Trophoblast cell (in vitro differentiated cells and primary cell): ENCODE results near the gene TANGO6.

Experiments
- DNase-seq, 2 donors: peaks; one replicate each; pipeline ENCODE4 v3.0.0-alpha.2; 2016
- H2AFZ ChIP-seq: 2 replicates; pipeline ENCODE4 v1.6.1; 2013; ENCODE audit warnings: low read length, moderate library complexity, mild to moderate bottlenecking; ENCODE audit not compliant: insufficient read depth, poor library complexity
- H2AK5ac ChIP-seq: 2 replicates; pipeline ENCODE4 v1.6.1; 2013; ENCODE audit warnings: mild to moderate bottlenecking, low read length
- H2BK120ac ChIP-seq: 2 replicates; pipeline ENCODE4 v1.6.1; 2013; ENCODE audit warnings: low read length, mild to moderate bottlenecking, moderate library complexity; ENCODE audit not compliant: insufficient read depth, poor library complexity
- H2BK12ac ChIP-seq: 2 replicates; pipeline ENCODE4 v1.6.1; 2013; ENCODE audit warnings: mild to moderate bottlenecking, low read length, moderate library complexity
- H2BK5ac ChIP-seq: 2 replicates; pipeline ENCODE4 v1.6.1; 2013; ENCODE audit warnings: low read length, low read depth, moderate library complexity, mild to moderate bottlenecking; ENCODE audit not compliant: poor library complexity
- H3K14ac ChIP-seq: 2 replicates; pipeline ENCODE4 v1.6.1; 2013; ENCODE audit warnings: mild to moderate bottlenecking, low read length
- H3K18ac ChIP-seq: 2 replicates; pipeline ENCODE4 v1.6.1; 2013; ENCODE audit warnings: mild to moderate bottlenecking, low read length
- H3K23ac ChIP-seq: 2 replicates; pipeline ENCODE4 v1.6.1; 2013; ENCODE audit warnings: low read length
- H3K27ac ChIP-seq: 2 replicates; pipeline ENCODE4 v1.5.1; 2013; ENCODE audit warnings: low read depth, mild to moderate bottlenecking, inconsistent platforms, low read length, moderate library complexity
- H3K27me3 ChIP-seq: 2 replicates; pipeline ENCODE4 v1.6.1; 2013; ENCODE audit warnings: inconsistent platforms, mild to moderate bottlenecking, low read length, moderate library complexity; ENCODE audit not compliant: insufficient read depth
- H3K36me3 ChIP-seq, 2 experiments: 1 replicate in 1 of 2; 2 replicates in 1 of 2; pipeline ENCODE4 v1.6.1; 2013; ENCODE audit warnings: low read length in 2 of 2, mild to moderate bottlenecking in 2 of 2, moderate library complexity in 1 of 2; ENCODE audit not compliant: insufficient read depth in 2 of 2, control insufficient read depth in 1 of 2
- H3K4ac ChIP-seq: 2 replicates; pipeline ENCODE4 v1.6.1; 2013; ENCODE audit warnings: low read depth, mild to moderate bottlenecking, low read length, moderate library complexity
- H3K4me1 ChIP-seq, 2 experiments: 1 replicate in 1 of 2; 2 replicates in 1 of 2; pipeline ENCODE4 v1.6.1; 2013; ENCODE audit warnings: low read length in 2 of 2, mild to moderate bottlenecking in 2 of 2, moderate library complexity in 1 of 2; ENCODE audit not compliant: insufficient read depth in 2 of 2, control insufficient read depth in 1 of 2
- H3K4me2 ChIP-seq: 2 replicates; pipeline ENCODE4 v1.6.1; 2013; ENCODE audit warnings: inconsistent platforms, mild to moderate bottlenecking, low read length, moderate library complexity
- H3K4me3 ChIP-seq: 2 replicates; pipeline ENCODE4 v1.5.1; 2013; ENCODE audit warnings: mild to moderate bottlenecking, low read depth, low read length, inconsistent platforms
- H3K79me1 ChIP-seq: one replicate; pipeline ENCODE4 v1.6.1; 2013; ENCODE audit warnings: low read length
- H3K79me2 ChIP-seq: 2 replicates; pipeline ENCODE4 v1.6.1; 2013; ENCODE audit warnings: low read length, mild to moderate bottlenecking; ENCODE audit not compliant: control insufficient read depth, insufficient read depth, poor library complexity
- H3K9ac ChIP-seq: 2 replicates; pipeline ENCODE4 v1.6.1; 2013; ENCODE audit warnings: mild to moderate bottlenecking, low read length
- H3K9me3 ChIP-seq: 2 replicates; pipeline ENCODE4 v1.6.1; 2013; ENCODE audit warnings: low read depth, mild to moderate bottlenecking, control low read depth, inconsistent platforms, low read length; ENCODE audit not compliant: insufficient read depth
- H4K12ac ChIP-seq: 2 replicates; pipeline ENCODE4 v1.6.1; 2013; ENCODE audit warnings: low read depth, mild to moderate bottlenecking, low read length, moderate library complexity
- H4K8ac ChIP-seq: 2 replicates; pipeline ENCODE4 v1.6.1; 2013; ENCODE audit warnings: low read depth, mild to moderate bottlenecking, low read length, moderate library complexity
- H4K91ac ChIP-seq: one replicate; pipeline ENCODE4 v1.6.1; 2013; ENCODE audit warnings: low read depth, mild to moderate bottlenecking, low read length, moderate library complexity
- WGBS: extraction: QIAGEN DNeasy Blood & Tissue Kit; methylation state at CpG from one replicate; pipeline ENCODE4 v1.1.7; 2013; ENCODE audit warnings: missing lambda C conversion rate; ENCODE audit not compliant: insufficient read length, insufficient coverage; ENCODE audit errors: extremely low coverage; 5-methylcytosine and 5-hydroxymethylcytosine counted together

Gene TANGO6

GRCh38 chr16:68806422-68806821, 36.9 kb upstream of the TANGO6 start:
- Histone ChIP-seq H3K36me3 (peaks cover 23 to 35% of the 10 kb centered on the region in 2 experiments), H2AFZ (no peak overlapping the region), H3K9me3 (no peaks in the 10 kb centered on the region), H4K91ac (no peak overlapping the region), H2BK12ac (no peak overlapping the region), H4K8ac (no peak overlapping the region), H3K27ac (no peak overlapping the region), H3K4me3 (no peak overlapping the region), H2BK120ac (no peak overlapping the region), H3K27me3 (no peaks in the 10 kb centered on the region), H2BK5ac (no peak overlapping the region), H3K9ac (no peak overlapping the region), H3K18ac (no peak overlapping the region), H3K79me2 (no peaks in the 10 kb centered on the region), H4K12ac (no peak overlapping the region), H3K23ac (no peak overlapping the region), H3K4me1 (peaks cover 4 to 17% of the 10 kb centered on the region in 2 experiments), H2AK5ac (no peak overlapping the region), H3K14ac (no peak overlapping the region), H3K4me2 (no peak overlapping the region), H3K4ac (no peak overlapping the region), H3K79me1 (no peaks in the 10 kb centered on the region)
- WGBS = no CpG with 5 or more reads among the region's 2 CpGs
- DNase-seq = peak in 1 of 2 donors; percentile 49

GRCh38 chr16:68806981-68807380, 36.4 kb upstream of the TANGO6 start:
- Histone ChIP-seq H3K79me1 (no peaks in the 10 kb centered on the region), H2AK5ac (no peak overlapping the region), H3K9me3 (no peaks in the 10 kb centered on the region), H3K27me3 (no peaks in the 10 kb centered on the region), H2BK12ac (no peak overlapping the region), H3K4me1 (peaks cover 4 to 16% of the 10 kb centered on the region in 2 experiments), H4K12ac (no peak overlapping the region), H3K23ac (no peak overlapping the region), H3K4me3 (no peak overlapping the region), H2BK5ac (no peak overlapping the region), H3K36me3 (peaks cover 24 to 36% of the 10 kb centered on the region in 2 experiments), H3K27ac (no peak overlapping the region), H4K8ac (no peak overlapping the region), H3K4me2 (no peak overlapping the region), H4K91ac (no peak overlapping the region), H2BK120ac (no peak overlapping the region), H3K9ac (no peak overlapping the region), H2AFZ (no peak overlapping the region), H3K79me2 (no peaks in the 10 kb centered on the region), H3K4ac (no peak overlapping the region), H3K18ac (no peak overlapping the region), H3K14ac (no peak overlapping the region)
- WGBS = no CpG with 5 or more reads among the region's 1 CpG
- peak in 1 of 2 donors; percentile 32 for DNase-seq

- Histone ChIP-seq H3K36me3 (peaks cover 49 to 63% of the 10 kb centered on the region in 2 experiments), H3K4ac (no peak overlapping the region), H4K91ac (no peak overlapping the region), H3K79me1 (no peaks in the 10 kb centered on the region), H2AFZ (no peak overlapping the region), H2BK12ac (no peak overlapping the region), H3K9me3 (no peaks in the 10 kb centered on the region), H3K79me2 (no peaks in the 10 kb centered on the region), H3K18ac (no peak overlapping the region), H3K4me3 (no peak overlapping the region), H3K4me1 (peaks cover 0 to 2% of the 10 kb centered on the region in 2 experiments), H4K8ac (no peak overlapping the region), H4K12ac (no peak overlapping the region), H3K9ac (no peak overlapping the region), H3K23ac (no peak overlapping the region), H2BK120ac (no peak overlapping the region), H3K27me3 (no peaks in the 10 kb centered on the region), H2BK5ac (no peak overlapping the region), H3K14ac (no peak overlapping the region), H2AK5ac (no peak overlapping the region), H3K4me2 (no peak overlapping the region), H3K27ac (no peak overlapping the region)
- no peak for DNase-seq
- WGBS = no CpG with 5 or more reads among the region's 3 CpGs
These were observed 28.8 kb upstream of the TANGO6 start for GRCh38 chr16:68814516-68814915.

GRCh38 chr16:68823401-68824135, 19.8 kb upstream of the TANGO6 start:
- H3K4me3 ChIP-seq = no peak overlapping the region
- WGBS = no CpG with 5 or more reads among the region's 8 CpGs

More at GRCh38 chr16:68823401-68824135, 19.8 kb upstream of the TANGO6 start:
- Histone ChIP-seq H3K79me1 (peaks cover 4% of the 10 kb centered on the region), H4K12ac (no peak overlapping the region), H3K27me3 (no peaks in the 10 kb centered on the region), H3K9ac (no peak overlapping the region), H2AK5ac (no peak overlapping the region), H4K8ac (no peak overlapping the region), H2AFZ (no peak overlapping the region), H4K91ac (no peak overlapping the region), H3K4me2 (no peak overlapping the region), H2BK5ac (peak overlapping the region; percentile 75), H3K23ac (no peak overlapping the region), H3K36me3 (peaks cover 31 to 48% of the 10 kb centered on the region in 2 experiments), H3K4ac (no peak overlapping the region), H3K14ac (no peak overlapping the region), H3K4me1 (peaks cover 2 to 11% of the 10 kb centered on the region in 2 experiments), H2BK120ac (peak overlapping the region; percentile 21), H3K9me3 (no peaks in the 10 kb centered on the region), H3K27ac (peak overlapping the region; percentile 76), H3K18ac (no peak overlapping the region), H3K79me2 (no peaks in the 10 kb centered on the region), H2BK12ac (peak overlapping the region; percentile 25)
- DNase-seq = peak; percentile 84 to 94
